ENCODE results near the gene SLC25A33.

SLC25A33 gene

DNA sequence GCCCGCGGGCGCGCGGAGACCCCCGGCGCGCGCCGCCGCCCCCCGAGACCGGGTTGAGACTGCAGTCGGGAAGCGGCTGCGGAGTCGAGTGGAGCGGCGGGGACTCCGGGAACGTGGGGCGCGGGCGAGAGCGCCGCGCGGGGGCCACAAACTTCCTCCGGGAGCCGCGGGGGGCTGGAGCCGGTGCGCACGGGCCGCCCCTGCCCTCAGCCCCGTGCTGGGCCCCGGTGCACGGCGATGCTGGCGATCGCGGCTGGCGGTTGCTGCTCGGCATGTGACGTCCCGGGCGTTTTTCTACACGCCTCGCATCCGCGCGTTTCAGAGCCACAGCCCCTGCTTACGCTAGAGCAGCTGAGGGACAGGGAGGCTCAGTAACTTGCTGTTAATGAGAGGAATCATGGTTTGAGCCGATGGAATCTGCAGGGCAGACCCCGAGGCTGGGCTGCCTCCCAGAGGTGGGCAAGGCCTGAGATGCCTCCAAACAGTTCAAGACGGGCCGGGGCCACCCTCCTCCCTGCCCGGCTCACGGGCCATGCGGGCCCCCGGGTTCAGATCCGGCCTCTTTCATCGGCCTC lies 50.0 kb downstream of the SLC25A33 start:
- no peak for DNase-seq

DNA sequence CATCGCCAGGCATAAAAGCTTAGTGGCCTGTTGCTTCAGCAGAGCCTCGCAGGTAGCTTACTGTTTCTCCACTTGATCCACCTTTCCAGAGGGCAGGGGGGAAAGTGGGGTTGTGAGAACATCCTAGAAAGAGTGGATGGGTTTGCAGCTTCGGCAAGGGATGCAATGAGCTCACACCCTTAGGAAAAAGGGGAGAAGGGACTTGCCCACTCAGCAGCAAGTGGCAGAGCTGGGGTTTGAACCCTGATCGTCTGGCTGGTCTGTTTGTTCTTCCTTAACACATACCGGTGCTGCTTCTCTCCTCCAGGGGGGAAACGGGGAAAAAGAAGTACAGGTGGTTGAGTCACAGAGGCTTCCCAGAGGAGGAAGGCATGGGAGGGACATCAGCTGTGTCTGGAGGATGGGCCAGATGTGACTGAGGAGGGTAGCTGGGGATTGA lies 50.5 kb downstream of the SLC25A33 start:
- DNase-seq = no peak

DNA sequence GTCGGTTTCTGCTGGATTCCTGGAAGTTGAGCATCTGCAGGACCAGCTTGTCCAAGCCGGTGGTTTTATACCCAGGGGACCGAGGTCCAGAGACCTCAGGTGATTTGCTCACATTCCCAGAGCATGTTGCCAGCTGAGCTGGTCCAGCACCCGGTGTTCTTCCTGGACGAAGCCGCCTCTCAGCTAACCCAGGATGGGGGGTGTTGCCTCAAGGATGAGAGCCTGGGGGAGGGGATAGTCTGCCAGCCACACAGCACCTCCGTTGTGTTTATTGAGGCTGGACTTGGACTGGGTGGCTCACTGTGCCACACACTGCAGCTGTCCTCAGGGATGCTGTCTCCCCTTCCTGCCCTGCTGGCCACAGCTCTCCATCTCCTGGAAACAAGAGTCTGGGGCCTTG lies 50.9 kb downstream of the SLC25A33 start:
- DNase-seq = no peak

DNA sequence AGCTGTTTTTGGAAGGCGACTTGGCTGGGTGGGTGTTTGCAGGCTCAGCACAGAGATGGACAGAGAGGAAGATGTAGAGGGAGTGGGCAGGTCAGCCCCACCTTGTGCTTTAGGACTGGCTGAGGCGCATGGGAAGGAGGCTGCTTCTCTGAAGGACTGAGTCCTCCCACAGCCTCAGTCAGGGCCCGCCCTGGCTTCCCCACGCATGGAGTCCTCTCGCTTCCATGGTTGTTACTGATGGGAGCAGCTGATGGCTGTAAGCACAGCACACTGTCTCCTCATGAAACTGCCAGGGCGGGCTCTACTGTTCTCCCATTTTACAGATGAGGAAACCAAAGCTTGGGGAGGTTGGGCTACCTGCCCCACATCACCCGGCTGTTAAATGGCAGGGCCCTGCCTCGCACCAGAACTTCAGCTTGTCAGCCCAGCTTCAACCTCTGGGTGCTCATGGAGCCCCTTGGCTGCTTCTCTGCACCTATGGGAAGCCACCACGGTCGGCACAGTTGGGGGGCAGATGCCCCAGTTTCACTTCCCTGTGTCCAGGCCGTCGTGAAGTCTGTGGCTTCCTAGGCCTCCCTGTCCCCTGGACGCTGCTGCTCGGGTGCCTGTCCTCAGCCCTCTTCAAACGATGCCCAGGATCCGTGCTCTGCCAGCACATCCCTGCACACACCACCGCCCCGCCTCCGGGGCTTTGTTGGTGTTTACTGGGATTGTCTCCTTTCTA lies 51.8 kb downstream of the SLC25A33 start:
- no peak for DNase-seq

DNA sequence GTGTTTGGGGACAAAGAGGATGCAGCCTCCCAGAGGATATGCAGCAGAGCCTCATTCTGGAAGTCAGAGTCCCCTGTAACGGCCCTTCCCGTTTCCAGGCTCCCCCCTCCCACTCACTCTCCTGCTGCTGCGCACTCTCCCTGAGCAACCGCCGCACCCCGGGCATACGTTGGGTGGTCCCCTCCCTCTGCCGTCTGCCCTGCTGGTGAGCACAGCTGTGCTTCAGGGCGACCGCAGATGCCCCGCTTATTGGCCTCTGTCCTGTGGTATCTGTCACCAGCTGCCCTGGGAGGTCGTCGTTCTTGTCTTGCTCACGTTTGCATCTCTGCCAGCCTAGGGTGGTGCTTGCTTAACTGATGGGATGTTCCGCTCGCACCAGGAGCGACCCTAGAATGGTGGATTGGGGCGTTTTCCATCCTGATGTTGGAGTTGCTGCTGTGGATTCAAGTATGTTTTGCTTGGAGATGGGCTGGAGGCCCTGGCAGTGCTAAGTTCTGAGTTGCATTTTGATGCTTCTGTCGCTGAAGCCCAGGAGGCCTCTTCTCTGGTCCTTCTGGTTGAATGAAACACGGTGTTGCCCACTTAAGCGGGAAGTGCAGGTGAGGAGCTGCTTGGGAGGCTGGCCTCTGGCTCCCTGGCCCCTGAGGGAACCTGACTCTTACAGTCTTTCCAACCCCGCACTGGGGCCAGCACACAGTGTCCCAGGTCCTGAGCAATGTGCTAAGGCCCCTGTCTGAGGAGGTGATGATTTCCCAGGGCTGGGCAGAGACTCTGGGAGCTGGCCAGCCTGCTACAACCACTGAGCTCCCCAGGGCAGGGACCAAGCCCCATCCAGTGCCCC lies 52.6 kb downstream of the SLC25A33 start:
- no peak for DNase-seq

DNA sequence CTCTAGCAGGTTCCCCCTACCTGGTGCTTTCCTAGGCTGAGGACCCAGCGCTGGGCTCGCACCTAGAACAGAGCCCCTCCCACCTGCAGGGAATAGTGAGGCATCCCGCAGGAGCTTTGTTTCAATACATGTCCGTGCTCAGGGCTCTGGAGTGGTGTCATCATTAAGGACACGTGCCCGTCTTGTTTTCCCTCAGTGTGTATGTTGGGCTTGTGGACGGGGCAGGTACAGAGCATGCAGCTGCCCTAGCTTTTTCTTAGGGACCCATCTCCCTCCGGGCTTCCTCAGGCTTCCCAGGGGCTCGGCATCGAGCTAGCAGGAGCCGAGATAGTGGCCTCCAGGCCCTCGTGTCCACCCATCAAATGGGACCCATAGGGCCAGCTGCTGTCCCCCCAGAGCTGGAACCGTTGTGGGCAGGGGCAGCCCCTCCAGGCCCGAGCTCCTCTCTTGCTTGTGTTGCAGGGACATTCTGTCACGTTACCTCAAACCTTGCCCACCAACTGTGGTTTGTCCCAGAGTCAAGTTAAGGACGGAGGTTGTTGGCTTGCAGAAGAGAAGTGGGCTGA lies 53.3 kb downstream of the SLC25A33 start:
- DNase-seq = no peak

DNA sequence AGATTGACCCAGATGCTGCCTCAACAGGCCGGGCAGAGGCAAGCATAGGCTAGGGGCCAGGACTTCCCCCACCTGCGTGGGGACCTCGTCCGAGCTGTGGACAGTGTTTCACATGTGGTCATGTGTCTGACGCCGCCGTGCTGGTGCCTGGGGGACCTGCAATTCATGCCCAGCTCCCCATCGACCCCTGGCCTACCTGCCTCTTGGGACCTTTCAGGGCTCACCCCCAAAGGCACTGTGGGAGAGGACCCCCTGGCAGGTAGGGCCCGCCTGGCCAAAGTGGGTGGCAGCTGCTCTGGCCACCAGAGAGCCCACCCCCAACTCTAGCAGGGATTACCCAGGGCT lies 53.9 kb downstream of the SLC25A33 start:
- DNase-seq = no peak

DNA sequence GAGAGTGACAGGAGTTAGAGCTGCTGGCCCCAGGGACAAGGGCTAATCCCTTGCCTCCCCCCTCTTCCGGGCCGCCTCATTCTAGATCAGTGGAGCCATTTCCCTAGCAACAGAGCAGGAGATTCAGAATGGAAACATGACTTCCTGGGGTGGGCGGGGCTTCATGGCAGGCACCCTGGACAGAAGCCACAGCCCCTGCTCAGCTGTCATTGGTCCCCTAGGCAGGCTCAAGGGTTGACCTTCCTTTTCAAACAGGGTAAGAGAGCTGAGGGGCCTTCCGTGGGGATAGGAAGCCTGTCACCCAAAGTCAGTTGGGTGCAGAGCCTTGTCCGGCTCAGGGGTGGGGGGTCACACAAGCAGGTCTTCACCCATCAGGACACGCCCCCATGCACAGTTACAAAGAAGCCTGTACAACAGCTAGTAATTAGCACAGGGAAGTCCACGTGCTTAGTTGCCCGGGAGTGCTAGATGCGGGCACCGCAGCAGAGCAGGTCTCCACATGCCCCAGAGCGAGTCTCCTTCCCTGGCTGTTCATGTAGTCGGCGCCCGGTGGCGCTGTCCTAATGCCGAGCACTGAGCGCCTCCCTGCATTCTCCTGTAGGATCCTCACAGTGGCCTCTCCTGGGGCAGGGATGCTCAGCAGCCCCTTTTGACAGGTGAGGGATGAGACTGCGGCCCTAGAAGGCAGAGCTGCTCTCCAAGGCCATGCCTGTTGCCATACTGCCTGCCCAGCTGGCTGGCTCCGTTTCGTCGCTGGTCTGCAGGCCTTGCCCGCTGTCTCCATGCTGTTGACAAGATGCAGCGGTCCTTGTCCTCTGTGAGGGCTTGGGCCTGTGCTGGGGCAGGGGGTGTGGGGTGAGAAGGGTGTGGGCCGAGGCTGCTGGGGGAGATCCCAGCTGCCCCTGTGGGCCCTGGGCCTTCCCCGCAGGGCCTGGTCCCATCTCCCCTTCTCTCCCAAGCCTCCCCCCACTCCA lies 54.5 kb downstream of the SLC25A33 start:
- DNase-seq = no peak

DNA sequence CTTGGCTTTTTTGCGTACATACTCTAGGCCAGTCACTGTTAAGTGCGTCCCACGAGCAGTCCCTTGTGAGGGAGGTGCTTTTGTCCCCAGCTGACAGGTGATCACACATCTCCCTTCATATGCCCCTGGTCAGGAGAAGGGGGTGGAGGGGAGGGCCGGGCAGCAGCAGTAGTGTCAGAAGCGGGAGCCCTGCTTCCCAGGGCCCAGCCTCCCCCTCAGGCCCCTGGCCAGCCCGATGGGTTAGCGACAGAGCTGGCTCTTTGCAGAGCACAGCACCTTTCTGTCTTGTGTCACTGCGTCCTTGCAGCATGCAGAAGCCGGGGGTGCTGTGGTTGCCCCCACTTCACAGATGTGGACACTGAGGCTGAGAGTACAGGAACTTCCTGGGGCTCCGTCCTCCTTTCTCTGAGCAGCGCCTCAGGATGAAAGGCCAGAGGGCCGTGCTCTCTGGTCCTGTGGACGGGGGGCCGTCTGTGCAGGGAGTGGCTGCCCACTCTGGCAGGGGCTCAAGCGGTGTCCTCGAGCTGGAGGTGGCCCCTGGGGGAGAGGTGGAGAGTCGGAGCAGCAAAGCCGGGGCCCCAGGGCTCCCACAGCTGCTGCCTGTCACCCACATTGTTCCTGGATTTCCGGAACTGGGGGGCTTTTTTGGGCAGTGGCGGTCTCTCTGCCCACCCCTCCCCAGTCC lies 55.3 kb downstream of the SLC25A33 start:
- DNase-seq = no peak

DNA sequence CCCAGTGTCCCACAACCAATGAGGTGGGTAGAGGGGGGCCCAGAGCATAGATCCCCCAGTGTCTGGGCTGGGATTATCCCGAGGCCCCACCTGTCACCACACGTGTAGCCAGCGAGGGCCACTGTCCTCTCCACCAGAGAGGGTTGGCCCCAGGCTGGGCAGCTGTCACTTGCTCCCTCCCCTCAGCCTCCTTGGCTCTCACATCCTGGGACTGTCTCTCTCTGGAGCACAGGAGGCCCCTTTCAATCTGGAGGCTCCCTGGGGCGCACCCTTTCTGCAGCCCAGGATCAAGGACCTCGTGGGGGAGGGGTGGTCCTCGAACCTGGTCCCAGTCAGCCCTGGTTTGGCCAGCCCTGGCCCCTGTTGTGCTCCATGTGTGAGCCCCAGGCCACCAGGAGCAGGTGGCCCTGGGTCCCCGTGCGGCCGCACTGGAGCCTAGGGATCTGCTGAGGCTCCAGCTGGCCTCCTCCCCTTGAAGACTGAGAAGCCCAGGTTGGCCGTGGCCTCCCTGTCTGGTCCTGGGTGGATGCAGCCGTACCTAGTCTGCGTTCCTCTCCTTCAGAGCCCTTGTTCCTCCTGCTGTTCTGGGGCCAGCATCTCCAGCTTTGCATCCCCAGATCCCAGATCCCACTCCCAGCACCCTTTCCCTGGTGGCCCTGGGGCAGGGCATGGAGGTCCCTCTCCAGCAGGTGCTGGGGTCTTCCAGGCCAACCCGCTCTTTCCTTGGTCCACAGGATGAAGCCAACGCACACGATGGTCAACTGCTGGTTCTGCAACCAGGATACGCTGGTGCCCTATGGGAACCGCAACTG lies 56.1 kb downstream of the SLC25A33 start:
- no peak for DNase-seq

DNA sequence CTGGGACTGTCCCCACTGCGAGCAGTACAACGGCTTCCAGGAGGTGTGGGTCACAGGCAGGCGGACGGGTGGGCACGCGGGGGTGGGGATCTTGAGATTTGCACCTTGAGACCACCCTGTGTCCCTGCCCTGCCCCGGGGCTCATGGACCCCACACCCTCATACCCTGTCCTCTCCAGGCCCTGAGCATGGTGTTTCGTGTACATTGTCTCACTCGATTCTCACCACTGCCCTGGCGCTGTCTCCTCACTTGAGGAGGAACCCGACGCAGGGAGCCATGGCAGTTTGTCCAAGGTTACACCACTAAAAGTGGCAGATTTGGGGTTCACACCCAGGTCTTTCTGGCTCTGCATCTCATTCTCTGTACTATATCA lies 56.7 kb downstream of the SLC25A33 start:
- no peak for DNase-seq

DNA sequence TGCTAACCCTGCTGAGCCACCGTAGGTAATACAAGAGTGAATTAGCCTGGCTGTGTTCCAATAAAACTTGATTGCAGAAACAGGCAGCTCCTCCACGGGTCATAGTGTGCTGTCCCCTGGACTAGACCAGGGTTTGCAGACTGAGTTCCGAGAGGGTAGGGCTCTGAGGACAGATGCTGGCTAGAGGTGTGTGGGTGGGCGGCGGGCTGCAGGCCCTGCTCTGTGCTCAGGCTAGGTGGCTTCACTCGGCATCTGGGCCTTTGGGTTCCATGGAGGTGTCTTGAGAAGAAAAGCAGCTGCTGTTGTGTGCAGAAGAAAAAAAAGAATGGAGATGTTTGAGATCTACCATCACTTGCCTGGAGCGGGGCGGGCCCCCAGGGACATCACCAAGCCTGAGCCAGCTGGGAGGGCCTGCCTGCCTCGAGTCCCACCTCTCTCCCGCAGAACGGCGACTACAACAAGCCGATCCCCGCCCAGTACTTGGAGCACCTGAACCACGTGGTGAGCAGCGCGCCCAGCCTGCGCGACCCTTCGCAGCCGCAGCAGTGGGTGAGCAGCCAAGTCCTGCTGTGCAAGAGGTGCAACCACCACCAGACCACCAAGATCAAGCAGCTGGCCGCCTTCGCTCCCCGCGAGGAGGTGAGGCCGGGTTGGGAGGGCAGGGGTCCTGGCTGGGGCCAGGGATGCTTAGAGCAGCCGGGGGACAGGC lies 57.3 kb downstream of the SLC25A33 start:
- DNase-seq = no peak

DNA sequence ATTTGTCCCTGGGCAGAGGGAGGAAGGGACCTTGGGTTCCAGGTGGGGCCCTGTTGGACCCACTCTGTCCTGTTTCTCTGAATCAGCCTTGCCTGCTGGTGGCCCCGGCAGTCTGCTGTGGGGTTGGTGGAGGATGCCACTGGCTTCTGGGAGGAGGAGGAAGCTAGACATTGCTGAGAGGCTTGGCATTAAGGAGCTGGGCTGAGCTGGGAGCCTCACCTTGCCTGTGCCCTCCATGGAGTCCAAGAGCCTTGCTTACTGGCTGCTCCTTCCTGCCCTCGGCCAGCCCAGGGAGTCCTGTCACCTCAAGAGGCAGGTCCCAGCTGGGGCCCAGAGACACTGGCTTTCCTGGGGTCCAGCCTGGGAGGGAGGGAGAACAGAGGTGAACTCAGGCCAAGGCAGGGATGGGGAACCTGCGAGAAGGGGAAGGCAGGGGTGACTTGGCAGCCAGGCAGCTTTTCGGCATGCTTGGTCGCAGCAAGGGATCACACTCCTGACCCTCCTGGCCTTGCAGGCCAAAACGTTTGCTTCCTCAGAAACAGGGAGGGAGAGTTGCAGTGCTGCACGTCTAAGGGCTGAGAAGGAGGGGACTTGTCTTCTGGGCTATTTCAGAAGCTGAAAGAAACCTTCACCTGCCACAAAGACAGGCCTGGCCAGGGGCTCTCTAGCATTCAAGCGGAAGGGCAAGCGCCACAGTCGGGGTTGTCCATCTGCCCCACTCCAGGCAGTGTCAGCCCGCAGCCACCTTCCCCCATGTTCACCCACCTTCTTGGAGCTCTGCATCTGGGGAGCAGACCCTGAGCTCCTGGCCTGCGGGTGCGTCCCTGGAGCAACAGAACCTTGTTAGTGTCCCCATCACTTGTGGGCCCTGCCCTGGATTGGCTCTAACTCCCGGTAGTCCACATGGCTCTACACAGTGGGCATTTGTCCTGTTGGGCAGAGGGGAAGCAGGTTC lies 58.4 kb downstream of the SLC25A33 start:
- no peak for DNase-seq

DNA sequence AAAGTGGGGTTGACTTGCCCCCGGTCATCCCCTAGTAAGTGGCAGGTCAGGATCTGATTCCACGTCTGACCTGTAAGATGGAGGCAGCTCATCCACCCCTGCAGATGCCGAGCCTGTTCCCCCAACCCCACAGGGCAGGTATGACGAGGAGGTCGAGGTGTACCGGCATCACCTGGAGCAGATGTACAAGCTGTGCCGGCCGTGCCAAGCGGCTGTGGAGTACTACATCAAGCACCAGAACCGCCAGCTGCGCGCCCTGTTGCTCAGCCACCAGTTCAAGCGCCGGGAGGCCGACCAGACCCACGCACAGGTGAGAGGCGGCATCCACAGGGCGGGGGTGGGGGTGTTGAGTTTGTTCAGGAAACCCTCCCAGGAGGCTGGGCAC lies 59.0 kb downstream of the SLC25A33 start:
- DNase-seq = no peak

DNA sequence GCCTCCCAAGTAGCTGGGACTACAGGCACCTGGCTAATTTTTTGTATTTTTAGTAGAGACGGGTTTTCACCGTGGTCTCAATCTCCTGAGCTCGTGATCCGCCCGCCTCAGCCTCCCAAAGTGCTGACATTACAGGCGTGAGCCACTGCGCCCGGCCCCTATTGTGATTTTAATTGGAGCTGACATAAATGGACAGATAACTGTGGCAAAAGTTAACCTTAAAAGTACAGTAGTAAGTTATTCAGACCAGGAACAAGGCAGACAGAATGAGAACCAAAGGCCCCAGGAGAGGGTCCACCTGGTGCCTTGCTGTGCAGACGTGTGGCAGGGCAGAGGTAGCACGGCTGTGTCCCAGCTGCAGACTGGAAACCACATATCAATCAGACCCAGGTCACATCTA lies 60.5 kb downstream of the SLC25A33 start:
- no peak for DNase-seq

DNA sequence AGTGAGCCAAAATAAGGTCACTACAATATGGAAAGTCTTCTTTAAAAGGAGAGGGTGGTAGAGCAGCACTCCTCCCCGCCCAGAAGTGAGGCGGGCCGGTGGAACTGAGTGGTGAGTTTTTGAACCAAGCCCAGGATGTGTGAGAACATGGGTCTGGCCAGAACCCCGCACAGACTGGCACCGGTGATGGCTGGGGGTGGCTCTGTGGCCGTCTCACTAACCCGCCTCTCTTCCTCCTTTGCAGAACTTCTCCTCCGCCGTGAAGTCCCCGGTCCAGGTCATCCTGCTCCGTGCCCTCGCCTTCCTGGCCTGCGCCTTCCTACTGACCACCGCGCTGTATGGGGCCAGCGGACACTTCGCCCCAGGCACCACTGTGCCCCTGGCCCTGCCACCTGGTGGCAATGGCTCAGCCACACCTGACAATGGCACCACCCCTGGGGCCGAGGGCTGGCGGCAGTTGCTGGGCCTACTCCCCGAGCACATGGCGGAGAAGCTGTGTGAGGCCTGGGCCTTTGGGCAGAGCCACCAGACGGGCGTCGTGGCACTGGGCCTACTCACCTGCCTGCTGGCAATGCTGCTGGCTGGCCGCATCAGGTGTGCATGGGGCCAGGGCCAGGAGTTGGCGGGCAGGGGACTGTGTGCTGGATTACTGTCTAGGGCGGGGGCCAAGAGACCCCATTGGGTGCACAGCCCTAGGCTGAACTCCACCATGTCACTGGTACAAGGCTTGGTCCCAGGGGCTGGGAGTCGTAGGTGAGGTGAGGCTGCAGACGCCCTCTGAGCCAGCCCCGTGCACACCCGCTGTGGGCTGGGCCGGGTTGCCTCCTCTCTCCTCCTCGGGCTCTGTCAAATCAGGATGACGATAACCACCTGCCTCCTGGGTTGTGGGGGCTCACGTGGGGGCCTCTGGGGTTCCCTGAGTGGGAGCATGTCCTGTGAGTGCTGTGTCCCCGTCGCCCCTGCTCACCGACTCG lies 61.9 kb downstream of the SLC25A33 start:
- no peak for DNase-seq

DNA sequence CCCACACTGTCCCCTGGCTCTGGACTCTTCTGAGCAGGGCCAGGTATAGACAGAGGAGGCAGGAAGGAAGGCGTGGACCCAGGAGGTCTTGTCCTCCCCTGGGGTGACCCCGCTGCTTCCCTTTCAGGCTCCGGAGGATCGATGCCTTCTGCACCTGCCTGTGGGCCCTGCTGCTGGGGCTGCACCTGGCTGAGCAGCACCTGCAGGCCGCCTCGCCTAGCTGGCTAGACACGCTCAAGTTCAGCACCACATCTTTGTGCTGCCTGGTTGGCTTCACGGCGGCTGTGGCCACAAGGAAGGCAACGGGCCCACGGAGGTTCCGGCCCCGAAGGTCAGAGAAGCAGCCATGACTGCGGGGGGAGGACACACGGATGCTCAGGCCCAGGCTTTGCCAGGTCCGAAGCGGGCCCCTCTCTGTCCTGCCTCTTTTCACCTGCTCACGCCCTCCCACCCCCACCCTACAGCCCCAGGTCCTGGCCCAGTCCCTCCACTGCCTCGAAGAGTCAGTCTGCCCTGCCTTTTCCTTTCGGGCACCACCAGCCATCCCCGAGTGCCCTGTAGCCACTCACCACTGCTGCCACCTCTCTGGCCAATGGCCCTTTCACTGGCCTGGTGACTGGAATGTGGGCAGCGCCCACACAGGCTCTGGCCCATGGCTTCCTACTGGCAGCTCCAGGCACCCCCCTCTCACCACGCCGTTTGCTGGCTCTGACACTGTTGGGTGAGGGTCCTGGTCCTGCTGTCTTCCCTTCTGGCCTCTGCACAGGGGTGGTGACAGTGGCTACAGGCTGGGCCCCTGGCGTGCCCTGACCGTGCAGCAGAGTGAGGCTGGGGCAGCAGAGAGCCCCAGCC lies 62.9 kb downstream of the SLC25A33 start:
- no peak for DNase-seq
